ENCODE results near the gene WHRN.

Gene WHRN

DNA sequence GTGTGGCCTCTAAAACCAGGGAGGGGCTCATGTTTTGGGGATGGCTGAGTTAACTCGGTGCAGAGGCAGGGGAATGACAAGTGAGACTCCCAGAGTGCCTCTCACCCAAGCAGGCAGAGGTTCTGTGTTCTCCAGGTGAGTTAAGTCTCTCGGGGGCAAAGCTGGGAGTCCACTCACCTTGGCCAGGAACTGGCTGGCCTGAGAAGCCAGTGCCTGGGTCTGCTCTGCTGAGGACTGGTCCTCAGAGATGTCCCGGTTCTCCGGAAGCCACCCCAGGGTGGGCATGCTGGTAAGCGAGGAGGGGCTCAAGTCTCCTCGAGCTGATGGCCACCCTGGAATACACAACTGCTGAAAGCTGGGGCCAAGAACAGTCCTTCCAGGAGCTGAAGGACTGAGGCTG, 137.9 kb downstream of the WHRN start:
- peak overlapping the region; percentile 89 for H3K27ac Mint-ChIP-seq
- no peak overlapping the region for H3K4me3 Mint-ChIP-seq
- H3K9me3 Mint-ChIP-seq = no peaks in the 10 kb centered on the region
- peaks cover 74% of the 10 kb centered on the region for H3K4me1 Mint-ChIP-seq (ENCODE audit: low read depth)
- intact Hi-C loops (cut with micrococcal nuclease) = no loop called here
- peaks cover 93% of the 10 kb centered on the region for H3K36me3 Mint-ChIP-seq (ENCODE audit: low read depth)
- no peaks in the 10 kb centered on the region for H3K27me3 Mint-ChIP-seq

DNA sequence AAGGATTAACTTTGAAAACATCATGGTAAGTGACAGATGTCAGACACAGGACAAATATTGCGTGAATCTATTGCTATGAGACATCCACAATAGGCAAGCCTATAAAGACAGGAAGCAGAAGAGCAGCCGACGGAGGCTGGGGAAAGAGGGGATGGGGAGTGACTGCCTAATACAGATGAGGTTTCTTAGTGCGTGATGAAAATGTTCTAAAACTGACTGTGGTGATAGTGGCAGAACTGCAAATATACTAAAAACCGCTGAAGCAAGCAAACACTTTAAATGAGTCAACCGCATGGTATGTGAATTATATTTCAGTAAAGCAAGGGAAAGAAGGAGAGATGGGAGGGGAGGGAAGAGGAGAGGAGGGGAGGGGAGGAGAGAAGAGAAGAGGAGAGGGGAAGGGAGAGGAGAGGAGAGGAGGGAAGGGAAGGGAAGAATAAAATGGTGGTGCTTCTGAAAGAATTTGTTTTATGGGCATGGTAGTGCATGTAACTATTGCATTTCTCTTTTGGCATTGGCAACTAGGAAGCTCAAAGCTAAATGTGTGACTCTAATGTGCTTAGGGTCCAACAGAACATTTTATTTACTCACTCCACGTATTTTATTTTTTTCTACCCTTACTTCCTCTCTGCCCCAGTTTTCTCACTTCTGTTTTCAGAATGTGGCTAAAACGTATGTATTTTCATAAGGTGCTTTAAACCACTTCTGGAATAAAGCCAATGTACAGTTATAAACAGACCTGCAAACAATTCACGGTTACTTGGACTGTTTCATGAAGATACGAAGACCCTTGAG, 138.7 kb downstream of the WHRN start:
- H3K36me3 Mint-ChIP-seq (ENCODE audit: low read depth) = peaks cover 93% of the 10 kb centered on the region
- H3K4me1 Mint-ChIP-seq (ENCODE audit: low read depth) = peaks cover 65% of the 10 kb centered on the region
- H3K27ac Mint-ChIP-seq = peak overlapping the region; percentile 89
- H3K4me3 Mint-ChIP-seq = peak overlapping the region; percentile 51
- intact Hi-C loops (cut with micrococcal nuclease) = no loop called here
- H3K9me3 Mint-ChIP-seq = no peaks in the 10 kb centered on the region
- no peaks in the 10 kb centered on the region for H3K27me3 Mint-ChIP-seq

GRCh38 chr9:114365194-114365593, 140.1 kb downstream of the WHRN start:
- Mint-ChIP-seq H3K27ac (no peak overlapping the region), H3K4me3 (no peak overlapping the region), H3K36me3 (ENCODE audit: low read depth) (peaks cover 93% of the 10 kb centered on the region), H3K4me1 (ENCODE audit: low read depth) (peaks cover 63% of the 10 kb centered on the region), H3K27me3 (no peaks in the 10 kb centered on the region), H3K9me3 (no peaks in the 10 kb centered on the region)
- intact Hi-C loops (cut with micrococcal nuclease) = no loop called here

- peaks cover 93% of the 10 kb centered on the region for H3K36me3 Mint-ChIP-seq (ENCODE audit: low read depth)
- no peaks in the 10 kb centered on the region for H3K9me3 Mint-ChIP-seq
These were observed 140.9 kb downstream of the WHRN start for GRCh38 chr9:114364134-114365041.

GRCh38 chr9:114363424-114363823, 141.8 kb downstream of the WHRN start:
- Mint-ChIP-seq H3K27ac (no peak overlapping the region), H3K4me1 (ENCODE audit: low read depth) (peaks cover 59% of the 10 kb centered on the region), H3K9me3 (no peaks in the 10 kb centered on the region), H3K4me3 (no peak overlapping the region), H3K36me3 (ENCODE audit: low read depth) (peaks cover 95% of the 10 kb centered on the region), H3K27me3 (no peaks in the 10 kb centered on the region)
- intact Hi-C loops (cut with micrococcal nuclease) = no loop called here

More at GRCh38 chr9:114364134-114365041, 140.9 kb downstream of the WHRN start:
- peaks cover 62% of the 10 kb centered on the region for H3K4me1 Mint-ChIP-seq (ENCODE audit: low read depth)
- H3K27me3 Mint-ChIP-seq = no peaks in the 10 kb centered on the region
- H3K4me3 Mint-ChIP-seq = peak overlapping the region; percentile 42
- H3K27ac Mint-ChIP-seq = peak overlapping the region; percentile 76
- intact Hi-C loops (cut with micrococcal nuclease) = no loop called here

DNA sequence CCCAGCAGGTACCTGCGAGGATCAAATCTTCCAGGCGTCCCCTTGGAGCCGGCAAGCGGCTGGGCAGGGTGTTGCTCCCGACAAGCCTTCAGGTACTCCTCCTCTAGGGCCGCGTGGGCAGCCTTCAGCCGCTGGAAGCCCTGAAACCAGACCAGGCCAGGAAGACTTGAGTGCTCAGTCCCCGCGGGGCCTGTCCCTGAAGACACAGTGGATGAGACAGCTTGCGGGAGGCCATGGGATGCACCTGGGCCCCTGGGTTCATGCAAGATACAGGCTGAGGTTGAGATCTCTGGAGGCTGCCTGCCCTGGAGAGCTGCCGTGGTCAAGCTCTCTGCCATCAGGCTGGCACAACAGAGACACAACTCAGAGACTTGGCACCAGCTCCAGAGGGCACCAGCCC, 142.9 kb downstream of the WHRN start:
- Mint-ChIP-seq H3K9me3 (no peaks in the 10 kb centered on the region), H3K27ac (no peak overlapping the region), H3K4me3 (no peak overlapping the region), H3K36me3 (ENCODE audit: low read depth) (peaks cover 95% of the 10 kb centered on the region), H3K4me1 (ENCODE audit: low read depth) (peaks cover 49% of the 10 kb centered on the region), H3K27me3 (no peaks in the 10 kb centered on the region)
- intact Hi-C loops (cut with micrococcal nuclease) = no loop called here

GRCh38 chr9:114361542-114361941, 143.7 kb downstream of the WHRN start:
- Mint-ChIP-seq H3K9me3 (no peaks in the 10 kb centered on the region), H3K4me3 (no peak overlapping the region), H3K27ac (peak overlapping the region; percentile 78), H3K4me1 (ENCODE audit: low read depth) (peaks cover 40% of the 10 kb centered on the region), H3K27me3 (no peaks in the 10 kb centered on the region), H3K36me3 (ENCODE audit: low read depth) (peaks cover 95% of the 10 kb centered on the region)
- intact Hi-C loops (cut with micrococcal nuclease) = no loop called here

DNA sequence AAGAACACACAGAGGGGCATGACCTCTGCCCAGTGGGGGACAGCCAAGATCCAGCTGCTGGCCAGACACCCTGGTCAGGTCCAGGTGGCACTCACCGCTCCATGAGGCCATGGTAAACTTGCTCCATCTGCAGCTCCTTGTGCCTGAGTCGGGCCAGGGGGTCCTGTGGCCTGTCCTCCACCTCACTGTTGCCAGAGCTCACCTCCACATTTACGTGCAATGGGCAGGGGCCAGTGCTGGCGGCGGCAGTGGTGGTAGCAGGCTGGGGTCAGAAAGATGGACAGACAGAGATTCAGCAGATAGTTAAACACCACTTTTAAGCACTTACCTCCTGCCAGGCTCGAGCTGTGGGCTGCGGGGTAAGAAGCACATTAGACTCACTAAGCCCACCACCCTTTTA, 145.5 kb downstream of the WHRN start:
- intact Hi-C loops (cut with micrococcal nuclease) = no loop called here
- H3K4me1 Mint-ChIP-seq (ENCODE audit: low read depth) = peaks cover 27% of the 10 kb centered on the region
- no peak overlapping the region for H3K27ac Mint-ChIP-seq
- peaks cover 100% of the 10 kb centered on the region for H3K36me3 Mint-ChIP-seq (ENCODE audit: low read depth)
- H3K4me3 Mint-ChIP-seq = no peak overlapping the region
- no peaks in the 10 kb centered on the region for H3K9me3 Mint-ChIP-seq
- no peaks in the 10 kb centered on the region for H3K27me3 Mint-ChIP-seq

- Mint-ChIP-seq H3K4me3 (no peak overlapping the region), H3K36me3 (ENCODE audit: low read depth) (peaks cover 99% of the 10 kb centered on the region), H3K27ac (no peak overlapping the region), H3K27me3 (no peaks in the 10 kb centered on the region), H3K4me1 (ENCODE audit: low read depth) (peaks cover 13% of the 10 kb centered on the region), H3K9me3 (no peaks in the 10 kb centered on the region)
- intact Hi-C loops (cut with micrococcal nuclease) = no loop called here
These were observed 147.4 kb downstream of the WHRN start for GRCh38 chr9:114357911-114358328.

- no peaks in the 10 kb centered on the region for H3K9me3 Mint-ChIP-seq
- intact Hi-C loops (cut with micrococcal nuclease) = no loop called here
- no peak overlapping the region for H3K4me3 Mint-ChIP-seq
- H3K27me3 Mint-ChIP-seq = no peaks in the 10 kb centered on the region
- peaks cover 13% of the 10 kb centered on the region for H3K4me1 Mint-ChIP-seq (ENCODE audit: low read depth)
- peaks cover 99% of the 10 kb centered on the region for H3K36me3 Mint-ChIP-seq (ENCODE audit: low read depth)
- no peak overlapping the region for H3K27ac Mint-ChIP-seq
These were observed 147.9 kb downstream of the WHRN start for GRCh38 chr9:114357360-114357759.

DNA sequence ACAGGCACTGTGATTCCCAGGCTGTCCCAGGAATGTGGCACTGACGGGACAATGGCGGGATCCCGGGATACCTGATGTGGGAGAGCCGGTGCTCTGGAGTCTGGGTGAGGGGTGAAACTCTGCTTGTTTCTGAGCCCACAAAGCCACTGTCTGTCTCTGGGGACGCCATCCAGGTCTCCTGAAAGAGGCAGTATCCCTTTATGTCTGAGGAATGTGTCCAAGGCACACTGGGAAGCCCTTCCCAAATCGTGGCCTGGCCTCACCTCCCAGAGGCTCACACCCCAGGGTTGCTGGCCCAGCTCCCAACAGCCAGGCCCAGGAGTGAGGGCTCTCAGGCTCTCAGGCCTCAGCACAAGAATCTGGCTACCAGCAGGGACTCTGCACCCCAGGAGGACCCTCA, 148.5 kb downstream of the WHRN start:
- intact Hi-C loops (cut with micrococcal nuclease) = no loop called here
- Mint-ChIP-seq H3K4me3 (no peak overlapping the region), H3K4me1 (ENCODE audit: low read depth) (peaks cover 13% of the 10 kb centered on the region), H3K36me3 (ENCODE audit: low read depth) (peaks cover 99% of the 10 kb centered on the region), H3K27ac (no peak overlapping the region), H3K9me3 (no peaks in the 10 kb centered on the region), H3K27me3 (no peaks in the 10 kb centered on the region)

DNA sequence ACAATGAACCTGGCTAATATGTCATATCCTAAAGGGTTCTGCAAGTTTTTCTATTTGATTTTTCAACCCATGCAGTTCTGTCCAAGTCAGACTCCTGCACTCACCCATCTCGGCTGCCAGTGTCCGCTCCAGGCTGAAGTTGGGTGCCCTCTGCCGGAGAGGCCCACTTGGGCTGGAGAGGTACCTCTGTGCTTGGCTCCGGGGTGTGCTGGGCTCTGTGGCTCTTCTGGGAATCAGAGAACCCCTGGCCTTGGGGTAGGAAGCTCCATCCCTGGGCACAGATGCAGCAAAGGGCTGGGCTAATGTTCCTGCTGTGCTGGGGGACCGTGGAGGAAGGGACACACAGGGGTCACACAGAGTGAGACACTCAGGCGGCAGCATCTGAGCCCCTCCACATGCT, 149.5 kb downstream of the WHRN start:
- Mint-ChIP-seq H3K27me3 (no peaks in the 10 kb centered on the region), H3K4me3 (no peak overlapping the region), H3K4me1 (ENCODE audit: low read depth) (peaks cover 12% of the 10 kb centered on the region), H3K9me3 (no peaks in the 10 kb centered on the region), H3K27ac (no peak overlapping the region), H3K36me3 (ENCODE audit: low read depth) (peaks cover 98% of the 10 kb centered on the region)
- intact Hi-C loops (cut with micrococcal nuclease) = no loop called here

All from dendritic cell treated with granulocyte-macrophage colony-stimulating factor and Interleukin-4, amounts not matched to agents 40 ng/mL and 50 ng/mL, for 4 days (primary cell).